Activated effector memory CD4-positive, alpha-beta T cell treated with Interleukin-2 at 50 U/mL for 16 hours (primary cell): ENCODE data around the gene KATNA1.

ENCODE experiments used
- DNase-seq: peaks from one replicate; pipeline ENCODE4 v3.0.0-alpha.2; 2020

Gene KATNA1

DNA sequence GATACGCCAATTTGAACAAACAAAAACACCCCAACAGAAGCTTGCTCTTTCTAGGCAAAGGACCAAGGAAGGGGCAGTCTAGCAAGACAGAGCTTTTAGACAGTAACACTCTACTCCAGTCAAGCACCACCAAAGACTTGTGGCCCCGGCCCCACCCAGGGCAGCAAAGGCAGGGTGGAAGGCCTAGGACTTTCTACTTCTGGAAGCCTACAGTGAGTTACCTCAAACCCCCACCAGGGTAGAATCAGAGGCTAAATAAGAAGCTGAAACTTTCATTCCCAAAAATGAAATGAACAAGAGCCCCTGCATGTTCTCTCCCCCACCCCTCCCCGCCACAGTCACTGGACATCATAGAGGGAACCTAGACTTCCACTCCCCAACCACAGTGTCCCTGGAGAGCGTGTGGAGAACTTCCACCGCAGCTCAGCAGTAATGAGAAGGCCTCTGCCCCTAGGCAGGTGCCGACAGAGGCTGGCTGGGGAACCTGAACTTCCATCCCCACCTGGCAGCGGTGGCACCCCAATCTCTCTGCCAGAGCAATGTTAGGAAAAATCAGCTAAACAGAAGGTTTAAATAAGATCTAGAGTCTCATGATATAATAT is 40.0 kb downstream of the KATNA1 start:
- DNase-seq: no peak

DNA sequence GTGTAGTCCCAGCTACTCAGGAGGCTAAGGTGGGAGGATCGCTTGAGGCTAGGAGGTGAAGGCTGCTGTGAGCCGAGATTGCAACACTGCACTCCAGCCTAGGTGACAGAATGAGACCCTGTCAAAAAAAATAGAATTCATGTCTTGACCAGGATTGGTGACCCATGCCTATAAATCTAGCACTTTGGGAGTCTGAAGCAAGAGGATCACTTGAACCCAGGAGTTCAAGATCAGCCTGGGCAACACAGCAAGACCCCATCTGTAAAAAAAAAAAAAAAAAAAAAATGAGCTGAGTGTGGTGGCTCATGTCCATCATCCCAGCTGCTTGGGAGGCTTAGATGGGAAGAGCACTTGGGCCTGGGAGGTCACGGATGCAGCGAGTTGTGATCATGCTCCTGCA is 48.0 kb downstream of the KATNA1 start:
- no peak for DNase-seq

DNA sequence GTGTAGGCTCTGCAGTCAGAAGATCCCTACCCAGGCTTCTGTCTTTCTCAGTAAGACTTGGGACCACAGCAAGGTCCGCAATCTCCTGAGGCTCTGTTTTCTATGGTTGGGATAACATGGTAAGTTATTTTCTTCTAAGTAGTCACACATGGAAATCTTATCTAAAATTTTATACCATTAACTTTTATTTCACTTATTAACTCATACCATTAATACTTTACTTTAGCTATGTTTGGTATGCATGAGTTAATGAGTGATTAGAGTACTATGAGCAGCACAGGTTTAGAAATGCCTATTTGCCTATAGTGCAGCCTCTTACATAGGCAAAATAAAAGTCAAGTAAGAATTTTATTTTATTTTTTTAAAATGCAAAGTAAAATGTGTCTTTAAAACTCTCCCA is 55.1 kb downstream of the KATNA1 start:
- DNase-seq: no peak

DNA sequence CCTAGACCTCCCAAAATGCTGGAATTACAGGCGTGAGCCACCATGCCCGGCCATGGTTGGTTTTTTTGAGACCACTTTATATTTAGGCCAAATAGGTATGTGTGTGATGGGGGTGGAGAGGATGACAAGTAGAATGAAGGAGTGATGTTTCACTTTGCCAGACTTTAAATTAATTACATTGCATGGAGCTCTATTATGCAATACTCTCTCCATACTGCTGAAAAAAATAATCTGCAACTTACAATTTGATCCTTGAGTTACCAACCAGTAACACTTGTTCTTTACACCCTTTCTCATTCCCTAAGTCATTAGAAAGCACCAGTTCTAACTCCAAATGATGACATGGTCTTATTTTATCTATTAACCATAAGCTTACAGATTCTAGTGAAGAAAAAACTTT is 55.5 kb downstream of the KATNA1 start:
- no peak for DNase-seq

DNA sequence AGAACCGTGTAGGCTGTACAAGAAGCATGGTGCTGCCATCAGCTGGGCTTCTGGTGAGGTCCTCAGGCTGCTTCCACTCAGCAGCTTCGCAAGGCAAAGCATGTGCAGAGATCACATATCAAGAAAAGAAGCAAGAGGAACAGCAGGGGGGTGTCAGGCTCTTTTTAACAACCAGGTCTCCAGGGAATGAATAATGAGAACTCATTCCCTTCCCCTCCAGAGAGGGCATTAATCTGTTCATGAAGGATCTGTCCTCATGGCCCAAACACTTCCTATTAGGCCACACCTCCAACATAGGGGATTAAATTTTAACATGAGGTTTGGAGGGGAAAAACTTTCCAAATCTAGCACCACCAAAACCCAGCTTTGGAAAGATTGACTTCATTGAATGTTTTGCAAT is 62.4 kb downstream of the KATNA1 start:
- no peak for DNase-seq

DNA sequence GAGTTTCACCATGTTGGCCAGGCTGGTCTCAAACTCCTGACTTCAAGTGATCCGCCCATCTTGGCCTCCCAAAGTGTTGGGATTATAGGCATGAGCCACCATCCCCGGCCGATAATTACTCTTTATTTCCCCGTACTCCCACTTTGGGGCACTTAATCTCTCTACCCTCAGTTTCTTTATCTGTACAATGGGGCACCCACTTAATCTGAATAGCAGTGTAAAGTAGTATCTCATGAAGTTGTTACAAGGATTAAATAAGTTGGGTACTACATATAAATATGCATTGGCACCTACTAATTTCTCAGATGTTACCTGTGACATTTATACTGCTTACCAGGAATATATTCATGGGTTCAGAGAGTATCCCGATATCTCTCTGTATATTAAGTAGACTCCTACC is 67.2 kb downstream of the KATNA1 start:
- no peak for DNase-seq

DNA sequence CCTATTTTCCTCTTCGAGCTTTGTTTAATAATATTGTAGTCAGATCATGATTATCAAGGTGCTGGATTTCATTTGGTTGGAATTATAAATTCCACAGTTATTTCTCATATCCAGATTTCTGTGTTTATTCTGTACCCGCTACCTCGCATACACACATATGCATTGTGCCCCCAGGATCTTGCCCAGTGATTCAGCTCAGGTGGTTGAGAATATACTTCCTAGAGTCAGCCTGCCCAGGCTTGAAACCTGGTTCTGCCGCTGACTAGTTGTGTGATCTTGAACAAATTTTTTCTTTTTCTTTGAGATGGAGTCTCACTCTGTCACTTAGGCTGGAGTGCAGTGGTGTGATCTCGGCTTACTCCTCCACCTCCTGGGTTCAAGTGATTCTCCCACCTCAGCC is 67.6 kb downstream of the KATNA1 start:
- DNase-seq: no peak

DNA sequence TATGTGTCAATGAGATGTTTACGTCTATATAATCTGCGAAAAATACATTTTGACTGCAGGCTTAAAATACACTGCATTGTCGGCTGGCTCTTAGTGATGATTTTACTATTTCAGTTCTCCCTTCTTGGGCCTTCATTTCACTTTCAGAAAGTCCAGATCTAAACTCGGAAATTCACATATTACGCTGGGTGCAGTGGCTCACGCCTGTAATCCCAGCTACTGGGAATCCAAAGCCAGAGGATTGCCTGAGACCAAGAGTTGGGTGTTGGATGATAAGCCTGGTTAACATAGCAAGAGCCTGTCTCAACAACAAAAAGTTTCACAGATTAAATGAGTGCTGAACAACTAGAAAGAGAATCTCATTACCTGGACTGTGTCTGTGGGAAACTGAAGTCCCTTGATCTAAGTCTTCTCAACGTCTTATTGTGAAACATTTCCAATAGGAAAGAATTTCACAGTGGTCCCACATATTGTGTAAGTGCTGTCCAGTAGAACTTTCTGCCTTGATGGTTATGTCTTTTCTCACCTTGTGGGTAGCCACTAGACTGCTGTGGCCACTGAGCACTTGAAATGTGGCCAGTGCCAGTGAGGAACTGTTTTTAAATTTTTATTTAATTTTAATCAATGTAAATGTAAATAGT is 80.4 kb downstream of the KATNA1 start:
- no peak for DNase-seq

DNA sequence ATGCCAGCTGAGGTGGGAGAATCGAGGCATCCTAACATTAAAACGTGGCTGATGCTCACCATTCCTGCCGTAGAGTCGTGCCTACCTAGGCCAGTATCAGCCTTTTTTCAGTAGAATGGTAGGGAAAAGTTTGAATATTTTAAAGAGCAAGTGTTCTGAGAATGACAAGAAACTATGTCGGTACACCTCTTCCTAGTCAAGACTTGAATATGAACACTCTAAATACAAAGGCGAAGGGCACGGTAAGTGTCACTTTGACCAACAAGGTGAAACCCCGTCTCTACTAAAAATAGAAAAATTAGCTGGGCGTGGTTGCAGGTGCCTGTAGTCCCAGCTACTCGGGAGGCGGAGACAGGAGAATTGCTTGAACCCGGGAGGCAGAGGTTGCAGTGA is 81.3 kb downstream of the KATNA1 start:
- DNase-seq: no peak

DNA sequence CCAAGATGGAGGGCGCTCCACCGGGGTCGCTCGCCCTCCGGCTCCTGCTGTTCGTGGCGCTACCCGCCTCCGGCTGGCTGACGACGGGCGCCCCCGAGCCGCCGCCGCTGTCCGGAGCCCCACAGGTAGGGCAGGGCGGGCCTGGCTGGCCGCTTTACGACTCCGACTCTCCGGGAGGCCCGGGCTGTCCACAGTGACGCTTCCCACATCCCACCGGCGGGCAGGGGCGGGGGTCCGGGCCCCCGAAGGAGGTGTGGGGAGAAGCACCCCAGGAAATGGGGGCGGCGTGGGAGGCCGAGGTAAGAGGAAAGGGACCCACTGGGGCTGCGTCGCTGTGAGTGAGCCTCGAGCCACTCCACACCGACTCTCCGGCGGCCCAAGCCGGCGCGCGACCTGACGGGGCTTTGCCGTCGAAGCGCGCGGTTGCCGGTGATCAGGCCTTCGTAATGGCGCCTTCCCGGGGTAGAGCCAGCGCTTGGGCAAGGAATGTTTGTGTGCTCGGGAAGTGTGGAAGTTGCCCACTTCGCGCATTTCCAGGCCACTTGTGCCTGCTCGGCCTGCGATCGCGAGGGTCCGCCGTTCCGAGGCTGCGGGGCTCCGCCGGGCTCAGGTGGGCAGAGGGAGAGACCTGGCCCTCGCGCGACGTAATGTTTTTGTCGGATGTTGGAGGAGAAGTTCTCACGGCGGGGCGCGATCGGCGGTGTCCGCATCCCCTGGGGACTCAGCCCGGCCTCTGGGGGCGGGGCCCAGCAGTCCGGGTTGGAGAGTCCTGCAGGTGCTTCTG is 81.9 kb downstream of the KATNA1 start:
- DNase-seq: peak; percentile 23

- peak; percentile 93 for DNase-seq
These were observed 82.7 kb downstream of the KATNA1 start, which contains the start of gene GINM1 for GRCh38 chr6:149565527-149566409. TSS of gene GINM1 (plus strand) at chr6:149566375. CDS start at chr6:149566415, 40 bp downstream.

- DNase-seq: no peak
These were observed 84.6 kb downstream of the KATNA1 start for GRCh38 chr6:149563928-149564325.

GRCh38 chr6:149563203-149563927 is 85.1 kb downstream of the KATNA1 start:
- no peak for DNase-seq

- DNase-seq: no peak
These were observed 87.8 kb downstream of the KATNA1 start for GRCh38 chr6:149560736-149561135.

DNA sequence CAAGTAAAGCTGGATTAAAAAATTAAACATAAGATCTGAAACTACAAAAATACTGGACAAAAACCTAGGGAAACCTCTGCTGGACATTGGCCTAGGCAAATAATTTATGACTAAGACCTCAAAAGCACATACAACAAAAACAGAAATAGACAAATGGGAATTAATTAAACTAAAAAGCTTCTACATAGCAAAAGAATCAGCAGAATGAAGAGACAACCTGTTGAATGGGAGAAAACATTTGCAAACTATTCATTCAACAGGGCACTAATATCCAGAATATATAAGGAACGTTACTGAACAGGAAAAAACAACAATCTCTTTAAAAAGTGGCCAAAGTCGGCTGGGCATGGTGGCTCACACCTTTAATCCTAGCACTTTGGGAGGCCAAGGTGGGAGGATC is 89.1 kb downstream of the KATNA1 start:
- DNase-seq: no peak

DNA sequence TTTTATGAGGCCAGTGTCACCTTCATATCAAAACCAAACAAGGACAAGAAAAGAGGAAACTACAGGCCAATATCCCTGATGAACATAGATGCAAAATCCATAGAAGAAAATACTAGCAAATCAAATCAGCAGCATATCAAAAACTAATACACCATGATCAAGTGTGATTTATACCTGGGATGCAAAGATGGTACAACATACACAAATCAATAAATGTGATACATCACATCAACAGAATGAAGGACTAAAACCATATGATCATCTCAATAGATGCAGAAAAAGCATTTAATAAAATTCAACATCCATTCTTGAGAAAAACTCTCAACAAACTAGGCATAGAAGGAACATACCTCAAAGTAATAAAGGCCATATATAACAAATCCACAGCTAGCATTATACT is 90.5 kb downstream of the KATNA1 start:
- no peak for DNase-seq

- DNase-seq: no peak
These were observed 96.6 kb downstream of the KATNA1 start for GRCh38 chr6:149551920-149552319.

GRCh38 chr6:149545754-149546471 is 102.6 kb downstream of the KATNA1 start, which contains the start of gene PPIL4:
TSS of gene PPIL4 (minus strand) at chr6:149546043. CDS start at chr6:149546005, 38 bp downstream.
- peak; percentile 94 for DNase-seq

- DNase-seq: peak; percentile 46
These were observed 103.2 kb downstream of the KATNA1 start for GRCh38 chr6:149545258-149545753.
